HT-29 (cell line): ENCODE results near the gene PLEKHM3. TPM values are rescaled to one million over a fixed set of nuclear protein-coding genes. Genes with fewer than 3 reads are reported as not detected.
A peak's percentile ranks its signal among the peaks of the same experiment; 100 is the strongest.

ENCODE experiments used
- DNase-seq: peaks from one replicate; pipeline ENCODE4 v3.0.0-alpha.2; 2015; ENCODE audit warnings: low spot score
- total RNA-seq: library from RNA; depleted of rRNA; stranded (reverse); fragments of >200 nt; shearing (Covaris generic); gene quantifications from 2 replicates; pipeline ENCODE4 v1.2.3, GENCODE V29; 2014

The PLEKHM3 gene
- total RNA-seq, 1 experiment from 2014 or later, result 9.0 TPM

- no peak for DNase-seq
Observed at GRCh38 chr2:207892716-207893402, 132.5 kb downstream of the PLEKHM3 start.

- DNase-seq, result no peak
Observed at GRCh38 chr2:207891086-207891844, 134.1 kb downstream of the PLEKHM3 start.

DNA sequence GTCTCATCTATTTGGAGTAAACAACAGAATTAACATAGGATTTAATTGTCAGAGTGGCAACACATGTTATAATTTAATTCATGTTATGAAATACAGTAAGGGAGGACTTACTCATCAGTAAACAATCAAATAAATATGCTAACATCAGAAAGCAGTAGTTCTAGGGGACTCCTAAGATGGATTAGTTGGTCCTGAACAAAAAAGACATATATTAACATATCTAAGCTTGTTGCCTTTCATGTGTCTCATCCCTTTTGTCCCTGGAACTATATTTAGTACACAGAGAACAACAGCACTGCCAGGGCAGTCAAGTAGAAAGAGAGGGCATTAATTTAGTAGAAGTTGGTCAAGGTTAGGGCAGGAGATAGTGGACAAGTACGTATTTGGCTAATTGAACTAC is 137.8 kb downstream of the PLEKHM3 start:
- no peak for DNase-seq

DNA sequence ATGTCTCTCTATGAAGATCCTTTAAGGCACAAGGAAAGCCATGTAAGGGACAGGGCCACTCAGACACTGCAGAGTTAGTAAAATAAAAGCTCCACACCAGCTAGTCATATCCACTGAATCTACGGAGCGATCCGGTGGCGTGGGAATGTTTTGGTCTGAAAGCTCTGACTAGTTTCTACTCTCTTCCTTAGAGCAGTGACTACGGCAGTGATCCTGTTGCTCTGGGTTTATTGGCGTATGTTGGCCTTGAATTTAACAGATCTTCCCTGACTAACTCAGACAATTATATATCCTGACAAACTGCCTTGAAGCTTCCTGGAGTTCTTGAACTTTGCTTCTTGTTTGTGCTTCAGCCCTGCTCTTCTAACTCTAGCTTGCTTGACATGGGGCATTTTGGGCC is 140.3 kb downstream of the PLEKHM3 start:
- no peak for DNase-seq

GRCh38 chr2:207884127-207884526 is 141.2 kb downstream of the PLEKHM3 start:
- no peak for DNase-seq

DNA sequence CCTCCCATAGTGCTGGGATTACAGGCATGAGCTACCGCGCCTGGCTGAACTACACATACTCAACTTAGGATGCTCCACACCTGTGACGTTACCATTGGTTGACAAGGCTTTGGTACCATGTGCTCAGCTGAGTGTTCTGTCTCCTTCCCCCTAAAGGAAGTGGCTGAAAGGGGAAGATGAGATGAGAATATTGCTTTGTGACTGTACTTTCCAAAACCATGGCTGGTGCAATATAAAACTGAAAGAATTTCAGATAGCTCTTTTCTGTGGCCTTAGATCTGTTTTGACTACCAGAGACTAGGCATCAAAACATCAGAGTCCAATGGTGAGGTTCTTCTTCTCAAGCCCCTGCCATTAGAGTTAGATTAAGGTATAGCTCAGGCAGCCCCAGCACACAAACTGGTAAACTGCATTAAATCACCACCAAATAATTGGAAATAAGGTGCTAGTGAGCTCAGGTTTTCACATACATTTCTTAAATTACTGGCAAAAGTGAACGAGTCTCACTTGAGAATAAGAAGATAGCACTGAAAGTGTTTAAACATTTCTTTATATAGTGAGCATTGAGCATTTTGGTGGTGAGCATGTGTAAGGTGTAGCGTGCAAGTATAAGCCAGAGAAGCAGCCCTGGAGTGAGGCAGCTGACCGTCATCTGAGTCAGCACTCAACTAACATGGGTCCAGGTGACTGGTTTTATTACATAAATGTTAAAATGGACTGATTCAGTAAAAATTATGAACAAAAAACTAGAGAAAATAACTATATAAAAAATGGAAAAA is 142.1 kb downstream of the PLEKHM3 start:
- DNase-seq, result no peak

DNA sequence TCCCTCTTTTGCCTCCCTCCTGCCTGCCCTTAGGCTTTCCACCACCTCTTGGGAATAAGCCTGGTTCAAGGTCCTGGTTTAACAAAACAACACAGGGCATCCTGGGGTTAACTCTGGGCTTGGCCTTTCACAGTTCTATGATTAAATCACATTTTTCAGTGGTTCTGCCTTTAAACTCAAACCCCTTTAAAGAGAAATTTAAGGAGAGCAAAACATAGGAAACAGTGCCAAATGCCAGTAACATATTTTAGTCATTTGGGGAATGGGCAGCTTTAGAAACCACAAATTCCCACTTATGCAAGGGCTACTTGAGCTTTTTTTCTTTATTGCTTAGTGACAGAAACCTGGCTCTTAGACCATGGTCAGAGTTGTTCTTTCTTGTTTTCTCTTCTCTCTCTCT is 143.4 kb downstream of the PLEKHM3 start:
- DNase-seq, result no peak

GRCh38 chr2:207879536-207879935 is 145.8 kb downstream of the PLEKHM3 start:
- no peak for DNase-seq

DNA sequence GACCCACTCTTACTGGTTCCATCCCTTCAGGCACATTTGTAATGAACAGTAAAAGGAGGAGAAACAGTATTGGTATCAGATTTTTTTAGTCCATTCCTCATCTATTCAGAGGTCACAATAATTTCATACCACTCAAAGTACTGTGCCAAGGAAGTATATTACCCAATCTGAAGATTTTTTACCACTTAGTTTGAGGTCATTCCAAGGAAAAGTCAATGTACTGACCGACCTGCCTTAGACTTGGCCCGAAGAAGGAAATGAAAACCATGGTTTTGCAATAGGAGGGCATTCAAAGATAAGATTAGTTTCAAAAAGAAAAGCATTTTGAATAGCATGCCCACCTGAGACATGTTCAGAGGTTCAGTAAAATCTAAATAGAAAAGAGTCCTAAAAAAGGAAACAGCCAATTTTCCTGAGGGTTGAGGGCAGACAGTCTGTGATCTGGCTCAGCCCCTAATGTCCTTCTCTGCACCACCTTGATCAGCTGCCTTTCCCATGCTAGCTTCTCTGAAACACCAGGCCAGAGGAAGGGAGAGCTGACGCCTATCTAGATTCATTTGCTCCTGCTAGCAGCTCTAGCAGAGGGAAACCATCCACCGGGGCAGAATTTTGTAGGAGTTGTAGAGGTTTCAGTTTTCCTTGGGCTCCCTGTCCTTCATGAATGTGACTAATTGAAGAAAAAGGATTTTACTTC is 148.3 kb downstream of the PLEKHM3 start:
- DNase-seq, result no peak

GRCh38 chr2:207875473-207876212 is 149.7 kb downstream of the PLEKHM3 start:
- DNase-seq, result no peak

DNA sequence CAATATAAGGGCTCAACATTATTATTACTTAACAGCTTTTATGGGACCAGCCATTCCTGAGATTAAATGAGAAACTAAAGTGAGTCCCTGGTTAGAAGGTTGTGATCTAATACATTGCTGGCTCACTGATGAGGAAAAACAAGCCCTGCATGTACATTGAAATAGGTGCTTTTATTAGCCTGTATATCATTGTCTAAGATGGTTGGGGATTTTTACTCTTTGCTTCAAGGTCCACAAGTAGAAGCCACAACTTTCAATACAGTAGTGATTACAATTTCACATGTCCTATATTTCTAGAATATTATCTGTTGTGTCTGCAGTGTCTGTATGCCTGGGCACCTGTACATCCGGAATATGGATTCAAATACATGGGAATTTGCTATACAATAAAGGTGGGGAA is 151.5 kb downstream of the PLEKHM3 start:
- DNase-seq, result no peak

- no peak for DNase-seq
Observed at GRCh38 chr2:207871911-207872310, 153.4 kb downstream of the PLEKHM3 start.

GRCh38 chr2:207871506-207871905 is 153.8 kb downstream of the PLEKHM3 start:
- DNase-seq, result no peak

GRCh38 chr2:207870814-207871213 is 154.5 kb downstream of the PLEKHM3 start:
- DNase-seq, result no peak

DNA sequence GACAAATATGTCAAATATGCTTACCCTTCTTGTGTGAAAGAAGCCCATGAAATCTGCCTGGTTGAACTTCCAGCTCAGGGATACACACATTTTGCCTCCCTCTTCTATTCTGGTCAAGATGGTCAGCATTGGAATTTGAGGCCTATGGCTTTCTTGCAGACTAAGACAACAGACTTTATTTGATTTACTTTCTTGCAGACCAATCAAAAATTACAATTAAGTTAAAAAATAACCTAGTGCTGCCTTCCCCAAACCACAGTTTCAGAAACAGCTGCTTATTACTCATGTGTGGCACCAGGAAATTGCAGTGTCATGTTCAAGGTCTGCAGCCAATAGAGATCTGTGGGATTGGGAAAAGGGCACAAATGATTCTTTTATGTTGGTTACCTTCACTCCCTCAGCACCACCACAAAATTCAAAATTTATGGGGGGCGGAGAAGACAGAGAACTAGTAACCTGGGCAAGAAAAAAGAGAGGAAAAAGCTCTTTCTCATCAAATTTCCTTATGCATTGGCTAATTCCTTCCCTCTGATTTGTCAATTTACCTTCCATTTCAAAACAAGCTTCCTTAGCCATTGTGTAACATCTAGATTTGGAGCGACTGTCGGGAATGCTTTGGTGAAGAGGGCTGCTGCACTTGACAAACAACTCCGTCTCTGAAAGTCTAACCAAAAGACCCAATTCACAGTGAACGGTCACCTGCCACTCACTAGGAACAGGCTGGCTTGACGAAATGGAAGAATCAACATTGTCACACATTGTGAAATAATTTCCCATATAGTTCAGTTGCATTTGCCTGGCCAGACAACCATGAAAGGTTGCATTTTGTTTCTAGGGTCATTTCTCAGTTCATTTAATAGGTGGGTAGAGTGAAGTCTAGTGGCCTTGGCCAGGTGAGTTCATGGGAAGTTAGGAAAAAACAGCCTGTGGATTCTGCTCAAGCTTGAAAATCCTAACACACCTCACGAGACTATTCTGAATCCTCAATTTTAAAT is 155.2 kb downstream of the PLEKHM3 start:
- peak; percentile 67 for DNase-seq

DNA sequence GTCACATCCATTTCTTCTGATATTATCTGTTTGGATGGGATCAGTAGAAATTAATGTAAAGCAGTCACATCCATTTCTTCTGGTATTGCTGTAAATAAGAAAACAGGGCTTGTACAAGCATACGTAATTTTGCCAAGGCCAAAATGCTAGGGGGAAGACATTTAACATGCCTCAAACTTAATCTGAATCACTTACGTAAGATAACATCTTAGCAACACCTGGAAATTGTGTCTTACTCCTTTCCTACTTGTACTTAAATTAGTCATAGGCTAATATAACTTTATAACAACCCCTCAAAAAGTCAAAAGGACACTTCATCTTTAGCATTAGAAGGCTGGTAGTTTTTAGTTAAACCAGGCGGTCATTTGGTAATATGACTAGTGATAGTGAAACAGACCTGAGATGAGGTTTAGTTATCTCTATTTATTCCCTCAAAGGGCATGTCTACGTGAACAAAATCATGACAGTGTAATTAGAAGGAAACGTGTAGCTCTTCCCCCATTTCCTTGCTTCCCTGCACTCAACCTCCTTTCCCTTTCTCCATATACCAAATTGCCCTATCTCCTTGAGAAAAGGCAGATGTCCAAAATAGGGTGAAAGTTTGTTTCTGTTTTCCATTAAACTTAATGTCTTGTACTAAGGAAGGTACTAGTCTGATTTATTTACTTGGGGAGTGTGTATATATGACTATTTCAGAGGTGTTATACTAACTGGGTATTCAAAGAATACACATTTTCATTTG is 156.3 kb downstream of the PLEKHM3 start:
- no peak for DNase-seq

DNA sequence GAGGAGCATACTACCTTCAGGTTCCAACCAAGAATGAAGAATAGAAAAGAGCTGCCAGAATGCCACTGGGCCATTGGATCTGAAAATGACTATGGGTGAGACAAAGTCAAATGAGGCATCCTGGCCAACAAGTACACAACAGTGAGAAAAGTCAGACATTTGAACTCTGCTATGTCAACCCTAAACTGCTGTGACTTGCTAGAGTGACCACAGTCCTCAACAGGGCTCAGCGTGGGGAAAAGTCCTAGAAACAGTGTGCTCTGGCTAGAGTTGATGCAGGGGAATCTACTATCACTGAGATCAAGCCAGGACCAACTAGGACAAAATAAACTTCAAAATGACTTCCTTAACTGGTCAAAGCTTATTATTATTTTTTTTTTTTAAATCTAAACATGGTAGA is 157.4 kb downstream of the PLEKHM3 start:
- no peak for DNase-seq

GRCh38 chr2:207867056-207867455 is 158.3 kb downstream of the PLEKHM3 start:
- DNase-seq, result no peak

DNA sequence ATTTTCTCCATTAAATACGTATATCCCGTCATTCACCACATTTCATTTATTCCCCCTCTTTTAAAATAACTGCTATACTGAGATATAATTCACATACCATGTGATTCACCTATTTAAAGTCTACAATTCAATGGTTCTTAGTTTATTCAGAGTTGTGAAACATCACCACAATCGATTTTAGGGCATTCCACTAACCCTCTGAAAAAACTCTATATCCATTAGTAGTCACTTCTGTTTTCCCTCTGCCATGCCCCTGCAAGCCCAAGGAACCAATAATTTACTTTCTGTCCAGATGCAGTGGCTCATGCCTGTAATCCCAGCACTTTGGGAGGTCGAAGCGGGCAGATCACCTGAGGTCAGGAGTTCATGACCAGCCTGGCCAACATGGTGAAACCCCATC is 160.1 kb downstream of the PLEKHM3 start:
- no peak for DNase-seq
